GM21529 (cell line): ENCODE data around the gene VAT1L.

ENCODE experiments used
- ATAC-seq: cut with Tn5 transposase; IDR thresholded peaks from one replicate; pipeline ENCODE4 v1.9.1; 2021; ENCODE audit not compliant: unreplicated experiment

The VAT1L gene

GRCh38 chr16:77905374-77905920 lies 117.1 kb downstream of the VAT1L start:
- ATAC-seq, result no peak

- no peak for ATAC-seq
Observed at GRCh38 chr16:77910021-77910420, 121.7 kb downstream of the VAT1L start.

GRCh38 chr16:77912617-77913016 lies 124.3 kb downstream of the VAT1L start:
- no peak for ATAC-seq

- ATAC-seq, result no peak
Observed at GRCh38 chr16:77913738-77914253, 125.4 kb downstream of the VAT1L start.

- ATAC-seq, result no peak
Observed at GRCh38 chr16:77916111-77916510, 127.7 kb downstream of the VAT1L start.

GRCh38 chr16:77917971-77918370 lies 129.6 kb downstream of the VAT1L start:
- no peak for ATAC-seq

- ATAC-seq, result no peak
Observed at GRCh38 chr16:77918809-77919707, 130.7 kb downstream of the VAT1L start.

- no peak for ATAC-seq
Observed at GRCh38 chr16:77919761-77920415, 131.5 kb downstream of the VAT1L start.

- no peak for ATAC-seq
Observed at GRCh38 chr16:77920984-77921383, 132.6 kb downstream of the VAT1L start.

- no peak for ATAC-seq
Observed at GRCh38 chr16:77922228-77922754, 133.9 kb downstream of the VAT1L start.

GRCh38 chr16:77925531-77925930 lies 137.2 kb downstream of the VAT1L start:
- ATAC-seq, result no peak

- ATAC-seq, result no peak
Observed at GRCh38 chr16:77928096-77928495, 139.7 kb downstream of the VAT1L start.

GRCh38 chr16:77929004-77929403 lies 140.6 kb downstream of the VAT1L start:
- no peak for ATAC-seq

- no peak for ATAC-seq
Observed at GRCh38 chr16:77931058-77931457, 142.7 kb downstream of the VAT1L start.

- ATAC-seq, result no peak
Observed at GRCh38 chr16:77937473-77938149, 149.2 kb downstream of the VAT1L start.

- no peak for ATAC-seq
Observed at GRCh38 chr16:77938913-77939312, 150.5 kb downstream of the VAT1L start.

GRCh38 chr16:77939968-77940367 lies 151.6 kb downstream of the VAT1L start:
- ATAC-seq, result no peak

GRCh38 chr16:77943801-77944200 lies 155.4 kb downstream of the VAT1L start:
- ATAC-seq, result no peak

- no peak for ATAC-seq
Observed at GRCh38 chr16:77944631-77945030, 156.3 kb downstream of the VAT1L start.

GRCh38 chr16:77945126-77945525 lies 156.8 kb downstream of the VAT1L start:
- ATAC-seq, result no peak

- ATAC-seq, result no peak
Observed at GRCh38 chr16:77946823-77947222, 158.5 kb downstream of the VAT1L start.
